ENCODE data around the gene COX4I1. TPM values are rescaled to one million over a fixed set of nuclear protein-coding genes. Genes with fewer than 3 reads are reported as not detected.

The COX4I1 gene
- total RNA-seq, 1 experiment from 2014 or later, result 618 TPM

DNA sequence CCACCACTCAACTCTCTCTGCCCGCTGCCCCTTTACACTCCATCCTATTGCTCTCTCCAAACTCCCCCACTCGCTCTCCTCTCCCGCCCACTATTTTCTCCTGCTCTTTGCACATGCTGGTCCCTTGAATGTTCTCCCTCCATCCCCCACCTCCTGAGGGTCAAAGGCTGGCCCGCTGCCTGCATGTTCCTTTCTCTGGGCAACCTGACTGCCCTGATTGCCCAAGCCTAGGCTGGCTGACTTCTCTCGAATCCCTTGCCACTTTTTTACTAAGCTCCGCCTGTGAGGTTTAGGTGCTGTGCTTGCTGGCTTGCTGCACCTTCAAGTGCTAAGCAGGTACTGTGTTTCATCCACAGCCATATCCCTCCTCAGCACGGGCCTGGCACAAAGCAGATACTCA is 2.9 kb upstream of the COX4I1 start:
- CTCF ChIA-PET, result interaction anchor here (0.6 to 1.0 kb wide), 4 partner anchors 49 to 721 kb away, joined by 3 to 7 read pairs (median 4); no protein-coding TSS in a partner anchor
- Mint-ChIP-seq H3K27me3 (ENCODE audit: insufficient read depth, unreplicated experiment) (no peaks in the 10 kb centered on the region), H3K36me3 (ENCODE audit: insufficient read depth, unreplicated experiment) (peaks cover 41% of the 10 kb centered on the region), H3K9me3 (ENCODE audit: unreplicated experiment) (no peaks in the 10 kb centered on the region), H3K4me3 (ENCODE audit: unreplicated experiment) (no peak overlapping the region), H3K27ac (ENCODE audit: low read depth, unreplicated experiment) (peak overlapping the region; percentile 14), H3K4me1 (ENCODE audit: insufficient read depth, unreplicated experiment) (peaks cover 34% of the 10 kb centered on the region)
- POLR2A ChIA-PET, result interaction anchor here (0.6 to 2.6 kb wide), 2 partner anchors 44 to 771 kb away, joined by 3 to 13 read pairs; no protein-coding TSS in a partner anchor
- intact Hi-C loops (cut with micrococcal nuclease), result loop anchor here (5.0 kb wide), 1 partner anchor 44 kb away; the partner anchor contains the start of gene C16orf74
- TF ChIP-seq, protein P1, sequence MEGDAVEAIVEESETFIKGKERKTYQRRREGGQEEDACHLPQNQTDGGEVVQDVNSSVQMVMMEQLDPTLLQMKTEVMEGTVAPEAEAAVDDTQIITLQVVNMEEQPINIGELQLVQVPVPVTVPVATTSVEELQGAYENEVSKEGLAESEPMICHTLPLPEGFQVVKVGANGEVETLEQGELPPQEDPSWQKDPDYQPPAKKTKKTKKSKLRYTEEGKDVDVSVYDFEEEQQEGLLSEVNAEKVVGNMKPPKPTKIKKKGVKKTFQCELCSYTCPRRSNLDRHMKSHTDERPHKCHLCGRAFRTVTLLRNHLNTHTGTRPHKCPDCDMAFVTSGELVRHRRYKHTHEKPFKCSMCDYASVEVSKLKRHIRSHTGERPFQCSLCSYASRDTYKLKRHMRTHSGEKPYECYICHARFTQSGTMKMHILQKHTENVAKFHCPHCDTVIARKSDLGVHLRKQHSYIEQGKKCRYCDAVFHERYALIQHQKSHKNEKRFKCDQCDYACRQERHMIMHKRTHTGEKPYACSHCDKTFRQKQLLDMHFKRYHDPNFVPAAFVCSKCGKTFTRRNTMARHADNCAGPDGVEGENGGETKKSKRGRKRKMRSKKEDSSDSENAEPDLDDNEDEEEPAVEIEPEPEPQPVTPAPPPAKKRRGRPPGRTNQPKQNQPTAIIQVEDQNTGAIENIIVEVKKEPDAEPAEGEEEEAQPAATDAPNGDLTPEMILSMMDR (IDR thresholded peaks at IDR 0.05; ENCODE audit: unreplicated experiment), result no peak
- no peak for DNase-seq (ENCODE audit: unreplicated experiment)
- BruUV-seq (replicated peaks), result no TSS peak

DNA sequence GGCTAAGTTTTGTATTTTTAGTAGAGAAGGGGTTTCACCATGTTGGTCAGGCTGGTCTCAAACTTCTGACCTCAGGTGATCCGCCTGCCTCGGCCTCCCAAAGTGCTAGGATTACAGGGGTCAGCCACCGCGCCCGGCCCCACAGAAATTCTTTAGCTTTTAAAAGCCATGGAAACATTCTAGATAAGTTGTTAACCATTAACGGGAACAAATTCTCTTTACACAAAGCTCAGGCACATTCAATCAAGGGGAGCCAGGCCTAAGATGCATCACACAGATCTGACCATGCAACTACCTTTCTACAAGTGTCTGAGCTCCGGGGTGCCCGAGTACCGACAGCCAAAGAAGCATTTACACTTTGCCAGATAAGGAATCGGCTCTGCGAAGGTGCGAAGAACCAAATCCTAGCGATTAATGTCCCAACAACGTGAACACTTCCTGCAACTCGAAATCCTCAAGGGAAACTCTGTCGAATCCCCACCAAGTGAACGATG is 1.2 kb upstream of the COX4I1 start:
- peaks cover 42% of the 10 kb centered on the region for H3K36me3 Mint-ChIP-seq (ENCODE audit: insufficient read depth, unreplicated experiment)
- POLR2A ChIA-PET, result interaction anchor here (0.6 to 2.6 kb wide), 9 partner anchors 13 to 241 kb away, joined by 3 to 13 read pairs (median 4); no protein-coding TSS in a partner anchor
- DNase-seq (ENCODE audit: unreplicated experiment), result no peak
- H3K27ac Mint-ChIP-seq (ENCODE audit: low read depth, unreplicated experiment), result peak overlapping the region; percentile 91
- intact Hi-C loops (cut with micrococcal nuclease), result loop anchor here (5.0 kb wide), 1 partner anchor 46 kb away; the partner anchor contains the start of gene C16orf74
- no TSS peak for BruUV-seq (replicated peaks)
- no peaks in the 10 kb centered on the region for H3K27me3 Mint-ChIP-seq (ENCODE audit: insufficient read depth, unreplicated experiment)
- CTCF ChIA-PET, result interaction anchor here (0.6 to 1.3 kb wide), 4 partner anchors 23 to 81 kb away, joined by 3 to 4 read pairs (median 4); no protein-coding TSS in a partner anchor
- H3K9me3 Mint-ChIP-seq (ENCODE audit: unreplicated experiment), result no peaks in the 10 kb centered on the region
- peak overlapping the region; percentile 85 for H3K4me3 Mint-ChIP-seq (ENCODE audit: unreplicated experiment)
- H3K4me1 Mint-ChIP-seq (ENCODE audit: insufficient read depth, unreplicated experiment), result peaks cover 41% of the 10 kb centered on the region
- TF ChIP-seq, protein P1 (IDR thresholded peaks at IDR 0.05; ENCODE audit: unreplicated experiment), result no peak

DNA sequence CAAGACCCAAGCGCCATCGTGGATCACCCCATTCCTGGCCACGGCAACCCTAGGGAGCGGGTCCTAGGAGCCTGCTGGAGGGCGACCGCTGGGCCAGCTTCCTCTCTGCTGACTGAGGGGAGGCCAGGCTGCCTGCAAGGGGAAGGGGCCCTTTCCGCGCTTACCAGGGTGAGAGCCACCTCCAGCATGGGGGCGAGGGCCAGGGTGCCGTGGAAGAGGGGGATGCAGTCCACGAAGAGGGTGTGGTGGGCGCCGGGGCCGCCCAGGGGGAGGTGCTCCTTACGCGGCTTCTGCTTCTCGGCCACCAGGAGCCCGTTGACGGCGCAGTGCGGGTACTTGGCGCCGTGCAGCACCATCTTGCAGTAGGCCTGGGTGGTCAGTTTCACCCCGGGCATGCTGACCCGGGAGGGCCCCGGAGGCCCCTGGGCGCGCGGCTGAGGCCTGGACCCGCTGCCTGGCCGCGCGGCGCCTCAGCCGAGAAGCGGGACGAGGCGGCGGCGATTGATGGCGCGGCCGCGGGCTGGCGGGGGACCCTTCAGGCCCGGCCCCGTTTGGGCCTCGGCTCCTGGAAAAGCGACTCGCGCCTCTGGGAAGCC is 496 bp upstream of the COX4I1 start:
- H3K27me3 Mint-ChIP-seq (ENCODE audit: insufficient read depth, unreplicated experiment), result no peaks in the 10 kb centered on the region

More for the DNA sequence above, 496 bp upstream of the COX4I1 start:
- CTCF ChIA-PET, result interaction anchor here (0.6 to 1.3 kb wide), 4 partner anchors 23 to 81 kb away, joined by 3 to 4 read pairs (median 4); no protein-coding TSS in a partner anchor
- H3K4me1 Mint-ChIP-seq (ENCODE audit: insufficient read depth, unreplicated experiment), result peaks cover 36% of the 10 kb centered on the region
- H3K4me3 Mint-ChIP-seq (ENCODE audit: unreplicated experiment), result peak overlapping the region; percentile 85
- TF ChIP-seq, protein P1 (IDR thresholded peaks at IDR 0.05; ENCODE audit: unreplicated experiment), result no peak
- no peaks in the 10 kb centered on the region for H3K9me3 Mint-ChIP-seq (ENCODE audit: unreplicated experiment)
- H3K36me3 Mint-ChIP-seq (ENCODE audit: insufficient read depth, unreplicated experiment), result peaks cover 48% of the 10 kb centered on the region
- POLR2A ChIA-PET, result interaction anchor here (0.6 to 2.6 kb wide), 10 partner anchors 13 to 241 kb away, joined by 3 to 13 read pairs (median 4); no protein-coding TSS in a partner anchor
- H3K27ac Mint-ChIP-seq (ENCODE audit: low read depth, unreplicated experiment), result peak overlapping the region; percentile 91
- intact Hi-C loops (cut with micrococcal nuclease), result loop anchor here (5.0 kb wide), 1 partner anchor 47 kb away; the partner anchor contains the start of gene C16orf74
- no peak for DNase-seq (ENCODE audit: unreplicated experiment)
- BruUV-seq (replicated peaks), result TSS peak; percentile 43

Measured in MCF 10A (cell line).